ENCODE measurements around the gene PLCB4.

PLCB4 gene

GRCh38 chr20:9059931-9060330 is 9.0 kb upstream of the PLCB4 start:
- no peak for DNase-seq (ENCODE audit: low read depth in 2 of 3, low spot score in 1 of 3)

GRCh38 chr20:9061434-9061833 is 7.5 kb upstream of the PLCB4 start:
- DNase-seq (ENCODE audit: low read depth in 2 of 3, low spot score in 1 of 3), result no peak

GRCh38 chr20:9062066-9062465 is 6.8 kb upstream of the PLCB4 start:
- no peak for DNase-seq (ENCODE audit: low read depth in 2 of 3, low spot score in 1 of 3)

DNA sequence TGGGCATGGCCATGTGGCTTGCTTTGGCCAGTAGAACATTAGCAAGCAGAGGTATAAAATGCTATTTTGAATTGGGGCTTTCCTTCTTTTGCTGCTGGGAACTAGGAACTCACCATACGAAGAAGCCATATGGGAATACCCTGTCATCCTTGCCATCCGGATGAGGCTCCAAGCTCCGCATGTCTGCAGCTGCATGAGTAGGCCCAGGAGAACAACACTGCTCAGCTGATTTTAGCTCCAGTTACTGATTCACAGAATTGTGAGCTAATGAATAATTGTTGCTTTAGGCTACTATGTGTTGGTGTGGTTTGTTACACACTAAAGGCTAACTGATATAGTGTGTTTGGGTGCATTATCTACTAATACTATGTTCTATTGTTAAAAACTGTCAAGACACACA is 2.7 kb upstream of the PLCB4 start:
- DNase-seq (ENCODE audit: low read depth in 2 of 3, low spot score in 1 of 3), result no peak

DNA sequence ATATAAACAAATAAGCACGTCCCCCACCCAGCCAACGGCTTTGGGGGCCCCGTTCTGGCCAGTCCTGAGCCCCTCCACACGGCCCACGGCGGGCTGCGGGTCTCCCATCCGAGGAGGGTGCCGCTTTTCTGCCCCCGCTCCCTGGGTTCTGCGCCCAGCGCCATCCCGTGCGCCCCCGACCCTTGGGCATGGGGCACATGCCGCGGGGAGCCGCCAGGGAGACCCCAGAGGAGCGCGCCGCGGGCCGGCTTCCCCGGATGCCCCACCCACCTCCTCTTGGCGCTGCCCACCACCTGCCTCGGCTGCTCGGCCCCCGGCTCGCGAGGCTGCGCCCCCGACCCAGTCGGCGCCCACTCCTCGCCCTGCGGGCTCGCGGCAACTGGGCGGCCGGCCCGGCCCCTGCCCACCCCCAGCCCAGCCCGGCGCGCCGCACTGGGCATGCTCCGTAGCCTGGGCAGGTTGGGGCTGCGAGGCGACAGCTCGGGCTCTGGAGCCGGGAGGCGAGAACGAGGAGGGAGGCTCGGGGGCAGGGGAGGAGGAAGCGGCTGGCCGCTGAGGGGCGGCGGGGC is 570 bp upstream of the PLCB4 start:
- no peak for DNase-seq (ENCODE audit: low read depth in 2 of 3, low spot score in 1 of 3)

DNA sequence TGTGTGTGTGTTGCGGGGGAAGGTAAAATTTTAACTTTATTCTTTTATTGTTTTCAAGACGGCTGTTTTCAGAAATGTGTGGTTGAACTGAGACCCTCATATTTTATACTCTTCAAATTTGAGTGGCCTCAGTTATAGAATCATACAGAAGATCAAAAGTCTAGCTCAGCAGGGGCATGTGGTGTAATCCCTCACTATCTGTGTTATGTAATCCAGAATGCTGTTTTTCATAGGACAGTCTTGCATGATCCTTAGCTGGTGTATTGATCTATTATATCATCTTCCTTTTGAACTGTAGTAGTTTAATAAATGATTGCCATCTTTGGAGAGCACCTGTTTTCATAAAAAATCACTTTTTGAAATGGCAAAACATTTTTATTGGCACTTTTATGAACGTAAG is 1.4 kb downstream of the PLCB4 start:
- DNase-seq (ENCODE audit: low read depth in 2 of 3, low spot score in 1 of 3), result no peak

GRCh38 chr20:9071976-9072726 is 3.3 kb downstream of the PLCB4 start:
- no peak for DNase-seq (ENCODE audit: low read depth in 2 of 3, low spot score in 1 of 3)

DNA sequence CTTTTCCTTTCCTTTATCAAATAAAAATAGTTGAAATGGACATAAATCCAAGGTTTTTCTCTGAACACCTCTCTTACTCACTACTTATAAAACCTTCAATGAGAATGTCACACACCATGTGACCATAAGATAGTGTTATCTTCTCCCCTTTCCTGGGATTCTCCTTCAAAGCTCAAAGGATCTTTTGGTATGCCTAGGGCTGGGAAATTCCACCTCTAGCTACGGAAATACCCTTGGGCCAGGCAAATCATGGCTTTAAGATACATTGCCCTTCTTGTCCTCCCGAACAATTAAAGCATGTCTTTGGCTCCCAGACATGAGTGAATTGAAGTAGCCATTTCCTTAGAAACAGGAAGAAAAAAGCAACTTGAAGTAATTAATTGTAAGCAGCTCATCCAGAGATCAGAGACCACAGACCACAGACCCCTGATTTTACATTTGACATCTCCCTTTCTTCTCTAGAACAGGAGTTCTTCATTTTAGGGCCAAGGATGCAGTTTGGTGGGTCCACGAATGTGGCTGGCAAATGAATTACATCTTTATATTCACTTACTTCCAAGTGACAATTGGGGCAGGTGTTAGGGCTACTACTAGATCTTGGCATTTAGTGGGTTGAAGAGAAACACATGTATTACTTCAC is 4.1 kb downstream of the PLCB4 start:
- DNase-seq (ENCODE audit: low read depth in 2 of 3, low spot score in 1 of 3), result no peak

DNA sequence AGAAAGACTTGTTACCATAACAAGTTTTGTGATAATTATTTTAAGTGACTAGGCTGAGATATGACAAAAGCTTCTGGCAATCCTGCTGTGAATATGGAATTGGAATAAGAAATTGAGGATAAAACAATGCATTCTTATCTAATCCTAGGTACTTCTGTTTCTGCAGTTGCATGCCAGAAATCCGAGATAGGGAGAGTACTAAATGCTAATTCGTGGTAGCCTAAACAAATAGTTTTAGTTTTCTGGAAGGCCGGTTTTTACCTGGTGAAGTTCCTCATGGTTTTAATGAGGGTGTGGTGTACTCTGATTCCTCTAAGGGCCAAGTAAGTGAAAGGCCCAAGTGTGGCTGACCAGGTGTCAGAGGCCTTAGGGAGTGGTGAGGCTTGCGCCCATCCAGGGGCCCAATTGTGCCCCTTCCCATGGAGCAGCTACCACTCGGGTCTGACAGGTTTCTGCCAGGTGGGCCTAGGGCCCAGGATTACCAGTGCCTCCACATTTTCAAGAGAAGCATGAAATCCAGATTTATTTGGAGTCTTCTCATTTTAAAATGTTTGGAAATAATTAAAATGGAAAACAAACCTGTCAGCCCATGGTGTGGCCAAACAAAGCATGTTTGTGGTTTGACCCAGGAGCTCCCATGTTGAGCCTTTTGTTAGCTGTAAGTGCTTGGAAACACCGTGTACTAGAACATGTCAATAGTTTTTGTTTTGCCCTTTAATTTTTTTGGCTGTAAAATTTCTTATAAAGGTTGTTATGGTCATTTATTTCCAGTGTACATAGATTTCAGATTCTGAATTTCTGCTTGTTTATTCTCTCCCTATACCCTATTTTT is 6.6 kb downstream of the PLCB4 start:
- no peak for DNase-seq (ENCODE audit: low read depth in 2 of 3, low spot score in 1 of 3)

GRCh38 chr20:9076440-9076839 is 7.6 kb downstream of the PLCB4 start:
- no peak for DNase-seq (ENCODE audit: low read depth in 2 of 3, low spot score in 1 of 3)

GRCh38 chr20:9078826-9079731 is 10.2 kb downstream of the PLCB4 start:
- DNase-seq (ENCODE audit: low read depth in 2 of 3, low spot score in 1 of 3), result no peak

DNA sequence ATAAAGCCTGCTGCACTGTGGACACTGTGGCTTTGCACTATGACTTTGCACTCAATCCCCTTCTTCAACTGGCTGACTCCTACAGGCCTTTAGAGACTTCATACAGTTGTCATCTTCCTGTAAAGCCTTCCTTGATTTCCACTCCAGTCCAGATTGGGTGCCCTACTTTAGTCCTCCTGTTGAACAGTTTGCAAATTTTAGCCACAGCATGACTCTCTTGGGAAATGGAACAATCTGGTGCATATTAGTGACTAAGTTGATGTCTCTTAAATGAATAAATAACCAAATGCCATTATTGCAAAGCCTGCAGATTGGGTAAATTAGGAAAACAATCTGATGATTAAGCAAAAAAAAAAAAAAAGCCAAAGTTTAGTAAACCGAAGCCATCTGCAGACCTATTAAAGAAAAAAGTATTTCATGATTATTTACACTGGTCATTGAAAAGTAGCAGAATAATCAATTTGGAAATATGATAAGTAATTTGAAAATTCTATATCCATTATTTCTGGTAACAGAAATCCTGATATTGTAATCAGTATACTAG is 12.6 kb downstream of the PLCB4 start:
- DNase-seq (ENCODE audit: low read depth in 2 of 3, low spot score in 1 of 3), result no peak

DNA sequence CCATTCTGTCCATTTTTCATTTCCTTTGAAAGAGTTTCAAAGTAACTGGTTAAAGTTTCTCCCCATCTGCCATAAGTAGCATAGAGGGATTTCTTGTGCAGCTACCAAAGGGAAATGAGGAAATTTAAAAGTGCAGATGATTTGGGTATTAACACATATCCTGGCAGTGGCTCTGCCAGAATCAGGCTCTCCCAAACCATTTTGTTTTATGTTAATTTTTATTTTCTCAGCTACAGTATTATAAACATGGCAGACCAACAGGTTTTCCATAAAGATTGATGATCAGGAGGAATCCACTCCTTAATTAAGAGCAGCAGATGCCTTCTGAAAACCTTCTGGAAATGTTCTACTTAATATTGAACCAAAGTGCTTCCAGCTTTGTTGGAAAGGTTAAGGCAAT is 13.9 kb downstream of the PLCB4 start:
- DNase-seq (ENCODE audit: low read depth in 2 of 3, low spot score in 1 of 3), result no peak

- no peak for DNase-seq (ENCODE audit: low read depth in 2 of 3, low spot score in 1 of 3)
Measured at GRCh38 chr20:9087531-9088217, 18.8 kb downstream of the PLCB4 start.

DNA sequence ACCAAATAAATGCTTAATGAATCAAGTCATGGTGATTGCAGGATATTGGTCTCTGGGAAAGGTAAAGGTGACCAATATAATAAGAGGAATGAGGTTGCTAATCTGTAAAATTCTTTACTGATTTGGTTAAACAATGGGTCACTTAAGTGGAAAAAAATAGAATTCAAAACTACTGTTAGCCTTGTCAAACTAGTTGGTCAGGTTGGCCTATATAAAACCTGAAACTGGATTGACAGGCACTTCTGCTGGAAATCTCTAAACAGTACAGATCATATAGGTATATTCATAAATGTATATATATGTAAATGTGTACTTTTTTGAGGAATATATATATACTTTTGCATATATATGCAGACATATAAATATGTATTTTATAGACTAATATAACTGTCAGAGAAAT is 19.7 kb downstream of the PLCB4 start:
- DNase-seq (ENCODE audit: low read depth in 2 of 3, low spot score in 1 of 3), result no peak

GRCh38 chr20:9092113-9092512 is 23.2 kb downstream of the PLCB4 start:
- DNase-seq (ENCODE audit: low read depth in 2 of 3, low spot score in 1 of 3), result no peak

DNA sequence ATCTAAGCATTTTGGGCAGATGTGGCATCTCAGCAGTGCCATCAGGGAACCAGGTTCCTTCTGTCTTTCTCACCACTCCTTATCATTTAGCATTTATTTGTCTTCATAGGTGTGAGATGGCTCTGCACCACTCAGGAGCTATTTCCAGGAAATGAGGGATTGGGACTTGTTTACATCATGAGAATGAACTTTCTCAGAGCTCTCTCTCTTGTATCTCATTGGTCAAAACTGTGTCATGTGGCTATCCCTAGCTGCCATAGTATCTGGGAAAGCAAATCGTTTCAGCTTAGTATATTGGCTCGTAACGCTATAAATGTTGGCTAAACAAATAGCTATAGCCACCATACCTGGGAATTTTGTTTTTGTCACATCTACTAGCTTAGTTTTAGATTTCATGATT is 23.8 kb downstream of the PLCB4 start:
- DNase-seq (ENCODE audit: low read depth in 2 of 3, low spot score in 1 of 3), result no peak

DNA sequence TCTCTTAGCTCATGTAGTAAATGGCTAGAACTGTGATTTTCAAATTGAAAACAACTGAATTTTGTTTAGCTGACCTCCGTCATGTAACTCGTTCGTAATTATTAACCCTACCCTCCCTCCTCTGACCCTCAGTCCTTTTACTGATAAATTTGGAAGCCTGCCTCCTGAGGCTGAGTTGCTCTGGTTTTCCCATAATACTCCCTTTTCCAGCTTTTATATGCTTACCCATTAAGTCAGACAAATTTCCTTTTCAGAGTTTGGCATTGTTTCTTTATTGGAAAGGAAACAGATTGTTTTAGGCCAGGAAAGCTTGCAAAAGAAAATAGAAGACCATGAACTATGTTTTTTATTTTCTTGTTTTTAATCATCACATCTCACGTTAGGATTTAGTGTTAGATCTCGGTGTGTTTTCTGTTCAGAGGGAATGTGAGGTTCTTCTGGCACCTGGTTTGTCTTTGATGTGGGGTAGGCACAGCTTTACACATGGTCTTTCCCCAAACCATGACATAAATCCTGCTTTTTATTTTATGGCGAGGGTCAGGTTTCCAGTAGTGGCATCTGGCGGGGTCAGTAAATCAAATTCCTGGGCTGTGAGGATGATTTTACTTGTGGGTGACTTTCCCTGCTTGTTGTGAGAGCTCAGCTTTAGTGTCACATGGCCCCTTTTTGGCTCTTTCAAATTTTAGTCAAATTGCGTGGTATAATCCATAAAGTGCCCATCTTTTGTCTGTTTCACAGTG is 24.5 kb downstream of the PLCB4 start:
- DNase-seq (ENCODE audit: low read depth in 2 of 3, low spot score in 1 of 3), result no peak

DNA sequence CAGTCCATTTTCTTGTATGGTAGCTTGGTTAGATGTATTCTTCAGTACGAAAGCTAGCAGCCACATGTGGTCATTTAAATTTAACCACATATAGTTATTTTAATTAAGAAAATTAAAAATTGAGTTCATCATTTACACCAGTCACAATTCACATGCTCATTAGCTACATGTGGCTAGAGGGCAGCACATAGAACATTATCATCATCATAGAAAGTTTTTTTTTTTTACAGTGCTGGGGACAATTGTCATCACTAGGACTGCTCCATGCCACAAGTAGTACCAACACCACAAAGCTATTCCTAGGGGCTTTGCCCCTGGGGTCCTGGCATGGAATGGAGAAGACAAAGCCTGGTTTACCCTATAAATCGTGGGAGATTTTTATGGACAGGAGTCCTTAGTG is 30.5 kb downstream of the PLCB4 start:
- no peak for DNase-seq (ENCODE audit: low read depth in 2 of 3, low spot score in 1 of 3)
